HG03354 (cell line): ENCODE results near the gene TMEM131L.
A peak's percentile ranks its signal among the peaks of the same experiment; 100 is the strongest.
"Not testable (repeated sequence)": the region's sequence is repeated elsewhere in the genome, so short reads cannot be mapped to it uniquely, and the experiment has no call there.

Source experiments
- ATAC-seq: cut with Tn5 transposase; IDR thresholded peaks from one replicate; pipeline ENCODE4 v1.9.1; 2021; ENCODE audit warnings: mild to moderate bottlenecking; ENCODE audit not compliant: unreplicated experiment, poor library complexity, severe bottlenecking

TMEM131L gene

DNA sequence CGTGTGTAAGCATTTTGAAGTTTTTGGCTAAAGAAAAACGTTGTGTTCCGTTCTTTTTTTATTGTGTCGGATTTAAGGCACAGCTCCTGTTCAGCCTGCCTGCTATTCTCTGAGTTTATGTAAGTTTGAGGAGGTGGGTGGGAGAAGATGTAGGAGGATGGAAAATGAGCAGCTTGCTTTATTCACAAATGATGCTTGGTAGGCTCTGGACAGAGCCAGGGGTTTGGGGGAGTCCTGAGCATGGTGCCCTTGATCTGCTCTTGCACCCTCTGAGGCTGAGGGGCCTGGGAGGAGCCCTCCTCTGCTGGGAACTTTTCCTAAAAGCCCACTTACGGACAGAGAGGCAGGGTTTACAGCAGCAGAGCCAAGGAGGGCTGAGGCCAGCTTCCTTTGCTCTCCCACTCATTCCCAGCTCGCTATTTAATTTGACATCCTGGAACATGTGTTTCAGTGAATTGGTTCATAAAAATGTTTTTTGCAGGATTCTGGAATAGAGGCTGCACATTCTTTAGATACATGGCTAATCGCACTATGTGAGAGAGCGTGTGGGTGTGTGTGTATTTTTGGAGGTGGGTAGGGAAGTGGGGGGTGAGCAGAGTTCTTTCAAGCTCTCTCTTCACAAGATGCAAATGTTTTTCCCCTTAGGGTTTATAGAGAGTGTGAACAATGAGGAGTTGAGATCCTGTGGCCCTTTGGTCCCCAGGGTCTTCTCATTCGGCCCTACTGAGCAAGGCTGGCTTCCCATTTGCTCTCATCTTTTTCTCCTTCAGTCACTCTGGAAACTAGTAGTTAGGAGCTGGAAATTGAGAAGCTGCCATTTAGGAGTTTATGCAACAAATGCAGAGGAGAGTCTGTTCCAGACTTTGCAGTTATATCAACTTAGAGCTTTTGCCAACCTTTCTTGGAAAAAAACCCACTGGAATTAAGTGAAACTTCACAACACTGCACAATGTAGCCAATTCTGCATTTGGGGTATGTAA, 32.1 kb downstream of the TMEM131L start:
- ATAC-seq = peak; percentile 62

DNA sequence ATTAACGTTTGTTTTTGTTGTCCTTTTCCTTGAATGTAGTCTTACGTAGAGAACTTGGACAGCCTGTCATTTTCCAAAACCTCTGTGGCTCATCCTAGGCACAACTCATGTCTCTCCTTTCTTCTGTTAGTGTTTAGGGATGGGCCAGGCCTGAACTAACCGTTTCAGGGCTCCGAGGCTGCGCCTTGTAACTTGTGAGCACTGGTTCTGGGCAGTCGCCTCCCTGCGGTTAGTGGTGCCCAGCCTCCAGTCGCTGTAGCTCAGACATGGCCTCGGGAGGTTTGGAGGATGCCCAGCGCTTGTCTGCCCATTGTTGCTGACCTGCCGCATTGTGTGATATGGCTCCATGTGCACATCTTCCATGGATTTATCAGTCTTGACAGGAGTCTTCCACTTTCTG, 32.8 kb downstream of the TMEM131L start:
- ATAC-seq = no peak

DNA sequence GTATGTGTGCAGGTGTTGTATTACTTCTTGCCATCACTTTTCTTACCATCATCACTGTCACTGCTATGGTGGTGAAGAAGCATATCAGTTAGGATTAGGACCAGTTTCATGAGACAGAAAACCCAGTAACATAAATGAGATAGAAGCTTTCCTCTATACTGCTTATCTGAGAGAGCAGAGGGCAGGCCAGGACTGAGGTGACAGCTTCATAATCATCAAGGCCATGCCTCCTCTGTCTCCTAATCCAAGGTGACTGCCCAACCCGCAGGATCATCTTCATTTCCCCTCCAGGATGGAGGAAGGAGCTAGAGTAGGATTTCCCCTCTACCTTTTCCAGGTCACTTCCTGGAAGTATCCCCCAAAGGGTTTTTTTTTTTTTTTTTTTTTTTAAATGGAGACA, 35.4 kb downstream of the TMEM131L start:
- ATAC-seq = no peak

DNA sequence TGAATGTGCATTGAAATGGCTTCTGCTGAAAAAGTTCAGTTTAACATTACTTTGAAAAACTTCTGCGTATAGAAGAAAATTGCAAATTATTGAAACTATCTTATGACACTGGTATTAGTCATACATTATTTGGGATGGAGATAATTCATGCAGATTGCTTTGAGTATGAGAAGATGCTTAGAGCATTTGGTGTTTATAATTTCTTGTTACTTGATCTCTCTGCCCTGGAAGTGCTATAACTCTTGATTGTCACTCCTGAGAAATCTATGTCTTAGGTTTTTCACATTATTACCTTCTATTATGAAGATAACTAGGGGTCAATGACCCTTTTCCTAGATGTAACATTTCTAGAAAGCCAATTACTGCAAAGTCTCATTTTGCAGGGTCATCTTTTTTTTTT, 36.4 kb downstream of the TMEM131L start:
- no peak for ATAC-seq

DNA sequence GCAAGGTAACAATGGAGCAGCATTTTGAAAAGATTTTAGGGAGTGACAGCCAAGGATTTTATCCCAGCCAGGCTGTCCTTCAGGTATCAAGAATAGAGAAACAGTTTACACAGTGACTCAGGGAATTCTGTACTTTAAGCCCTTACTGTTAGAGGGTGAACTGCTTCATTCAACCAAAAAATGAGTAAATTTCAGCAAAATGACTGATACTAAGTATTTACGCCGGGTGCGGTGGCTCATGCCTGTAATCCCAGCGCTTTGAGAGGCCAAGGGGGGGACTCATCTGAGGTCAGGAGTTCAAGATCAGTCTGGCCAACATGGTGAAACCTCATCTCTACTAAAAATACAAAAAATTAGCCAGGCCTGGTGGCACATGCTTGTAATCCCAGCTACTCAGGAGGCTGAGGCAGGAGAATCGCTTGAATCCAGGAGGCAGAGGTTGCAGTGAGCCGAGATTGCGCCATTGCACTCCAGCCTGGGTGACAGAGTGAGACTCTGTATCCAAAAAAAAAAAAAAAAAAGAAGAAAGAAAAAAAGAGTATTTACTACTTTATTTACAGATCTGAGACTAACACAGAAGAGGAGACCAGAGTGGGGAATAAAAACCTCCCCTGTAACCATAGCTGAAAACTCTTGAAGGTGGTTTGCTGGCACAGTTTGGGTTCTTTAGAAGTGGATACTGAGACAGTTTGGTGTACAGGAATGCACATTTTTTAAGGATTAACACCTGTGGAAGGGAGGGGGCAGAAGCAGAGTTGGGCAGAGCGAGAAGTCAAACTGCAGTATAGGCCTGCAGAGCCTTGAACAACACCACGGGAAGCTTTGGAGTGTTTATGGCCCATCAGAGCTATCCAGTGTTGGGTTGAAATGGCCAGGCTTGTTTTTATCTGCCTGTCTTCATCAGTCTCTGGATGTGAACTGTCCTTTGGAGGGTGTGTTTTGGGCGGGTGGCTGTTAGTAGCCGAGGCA, 40.5 kb downstream of the TMEM131L start:
- ATAC-seq = no peak

DNA sequence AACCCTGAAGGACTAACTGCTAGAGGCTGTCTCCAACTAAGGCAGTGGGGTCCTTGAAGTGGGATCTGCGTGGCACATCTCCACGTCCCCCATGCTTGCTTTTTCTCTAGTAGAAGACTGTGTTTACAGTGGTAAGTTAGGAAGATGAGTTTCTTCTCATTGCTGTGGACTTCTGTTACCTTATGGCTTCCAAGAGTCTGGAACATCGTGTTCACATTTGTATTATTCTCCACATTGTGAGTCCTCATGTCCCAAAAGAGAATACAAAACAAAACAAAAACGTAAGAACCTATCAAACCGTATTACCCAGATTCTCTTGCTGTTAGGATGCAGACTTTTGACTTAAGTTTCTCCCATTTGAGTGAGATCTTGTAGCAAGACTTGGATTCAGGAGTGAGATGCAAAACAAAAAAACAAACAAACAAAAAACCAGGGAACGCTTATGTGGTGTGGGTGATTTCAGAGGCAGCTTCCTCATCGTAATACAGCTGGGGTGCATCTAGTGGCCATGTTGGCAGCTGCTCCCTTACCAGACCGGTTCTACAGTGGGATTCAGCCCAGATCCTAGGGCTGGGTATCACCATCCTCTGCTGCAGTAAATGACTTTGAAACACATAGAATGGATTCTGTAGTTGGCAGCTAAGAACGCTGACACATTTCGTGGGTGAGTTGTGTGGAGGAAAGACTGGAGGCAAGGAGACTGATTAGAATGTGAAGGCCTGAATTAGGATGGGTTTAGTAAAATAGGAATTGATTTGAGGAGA, 41.3 kb downstream of the TMEM131L start:
- ATAC-seq = no peak

DNA sequence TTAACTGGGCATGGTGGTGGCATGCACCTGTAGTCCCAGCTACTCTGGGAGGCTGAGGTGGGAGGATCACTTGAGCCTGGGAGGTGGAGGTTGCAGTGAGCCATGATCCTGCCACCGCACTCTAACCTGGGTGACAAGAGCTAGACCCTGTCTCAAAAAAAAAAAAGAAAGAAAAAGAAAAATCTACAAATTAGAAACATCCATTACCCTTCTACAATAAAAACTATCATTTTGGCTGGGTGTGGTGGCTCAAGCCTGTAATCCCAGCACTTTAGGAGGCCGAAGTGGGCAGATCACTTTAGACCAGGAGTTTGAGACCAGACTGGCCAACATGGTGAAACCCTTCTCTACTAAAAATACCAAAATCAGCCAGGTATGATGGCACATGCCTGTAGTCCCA, 43.1 kb downstream of the TMEM131L start:
- not testable (repeated sequence) for ATAC-seq

DNA sequence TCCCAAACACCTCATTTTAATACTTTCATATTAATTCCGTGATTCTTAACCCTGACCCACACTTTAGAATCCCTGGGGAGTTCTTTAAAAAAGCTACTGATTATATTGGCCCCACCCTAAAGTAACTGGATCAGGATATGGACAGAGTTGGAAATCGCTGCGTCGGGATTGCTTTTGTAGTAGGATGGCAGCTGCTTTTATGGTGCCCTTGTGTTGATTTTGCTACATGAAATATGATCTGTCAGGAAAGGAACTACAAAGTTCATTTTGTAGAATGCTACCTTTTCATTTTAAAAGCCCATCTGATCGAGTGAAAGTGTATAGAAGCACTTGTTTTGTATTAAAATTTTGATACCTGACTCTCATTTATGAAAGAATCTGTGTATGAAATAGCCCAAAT, 43.6 kb downstream of the TMEM131L start:
- ATAC-seq = no peak

DNA sequence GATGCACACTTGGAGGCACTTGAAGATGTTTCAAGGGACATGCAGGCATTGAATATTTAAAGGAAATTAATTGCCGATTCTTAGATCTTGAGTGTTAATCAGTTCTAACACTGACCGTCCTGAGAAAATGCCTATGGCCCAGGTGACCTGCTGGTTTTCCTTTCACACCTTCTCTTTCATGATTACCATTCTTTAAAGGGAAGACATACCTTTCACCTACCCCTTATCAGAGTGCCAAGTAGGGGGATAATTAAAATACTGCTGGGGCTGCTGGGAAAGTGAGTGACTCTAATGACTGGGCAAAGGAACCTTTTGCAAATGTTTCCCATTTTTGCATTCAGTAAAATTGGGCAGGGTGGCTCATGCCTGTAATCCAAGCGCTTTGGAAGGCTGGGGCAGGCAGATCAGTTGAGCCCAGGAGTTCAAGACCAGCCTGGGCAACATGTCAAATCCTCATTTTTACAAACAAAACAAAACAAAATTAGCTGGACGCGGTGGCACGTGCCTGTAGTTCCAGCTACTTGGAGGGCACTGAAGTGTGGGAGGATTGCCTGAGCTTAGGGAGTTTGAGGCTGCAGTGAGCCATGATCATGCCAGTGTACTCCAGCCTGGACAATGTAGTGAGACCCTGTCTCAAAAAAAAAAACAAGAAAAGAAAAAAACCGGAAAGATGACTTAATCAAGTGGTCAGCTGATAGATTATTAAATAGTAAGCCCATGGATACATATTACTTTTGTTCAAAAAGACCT, 44.3 kb downstream of the TMEM131L start:
- ATAC-seq = no peak

DNA sequence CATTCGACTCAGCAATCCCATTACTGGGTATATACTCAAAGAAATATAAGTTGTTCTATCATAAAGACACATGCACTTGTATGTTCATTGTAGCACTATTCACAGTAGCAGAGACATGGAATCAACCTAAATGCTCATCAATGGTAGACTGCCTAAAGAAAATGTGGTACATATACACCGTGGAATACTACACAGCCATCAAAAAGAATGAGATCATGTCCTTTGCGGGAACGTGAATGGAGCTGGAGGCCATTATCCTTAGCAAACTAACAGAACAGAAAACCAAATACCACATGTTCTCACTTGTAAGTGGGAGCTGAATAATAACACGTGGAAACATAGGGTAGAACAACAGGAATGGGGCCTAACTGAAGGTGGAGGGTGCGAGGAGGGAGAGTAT, 44.9 kb downstream of the TMEM131L start:
- ATAC-seq = no peak

DNA sequence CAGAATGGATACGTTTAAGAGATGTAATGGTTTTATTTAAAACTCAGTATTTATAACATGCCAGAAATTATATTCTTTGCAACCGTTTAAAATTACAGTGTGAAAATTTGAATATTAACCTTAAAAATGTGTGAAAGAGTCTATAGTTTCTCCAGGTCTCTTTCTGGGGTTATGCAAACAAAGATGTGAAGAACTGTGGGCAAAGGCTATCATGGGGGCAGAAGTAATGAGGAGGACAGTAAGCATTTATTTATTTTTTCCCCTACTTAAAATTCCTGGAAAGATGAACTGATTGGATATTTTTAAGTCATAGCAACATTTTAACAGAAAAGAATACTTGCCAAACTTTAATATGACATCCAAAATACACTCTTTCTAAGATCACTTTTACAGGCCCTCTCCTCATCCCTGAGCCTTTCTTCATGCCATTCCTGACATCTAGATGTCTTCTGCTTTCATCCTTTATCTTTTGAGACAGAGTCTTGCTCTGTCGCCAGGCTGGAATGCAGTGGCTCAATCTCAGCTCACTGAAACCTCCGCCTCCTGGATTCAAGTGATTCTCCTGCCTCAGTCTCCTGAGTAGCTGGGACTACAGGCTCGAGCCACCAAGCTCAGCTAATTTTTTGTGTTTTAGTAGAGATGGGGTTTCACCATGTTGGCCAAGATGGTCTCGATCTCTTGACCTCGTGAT, 46.1 kb downstream of the TMEM131L start:
- no peak for ATAC-seq

DNA sequence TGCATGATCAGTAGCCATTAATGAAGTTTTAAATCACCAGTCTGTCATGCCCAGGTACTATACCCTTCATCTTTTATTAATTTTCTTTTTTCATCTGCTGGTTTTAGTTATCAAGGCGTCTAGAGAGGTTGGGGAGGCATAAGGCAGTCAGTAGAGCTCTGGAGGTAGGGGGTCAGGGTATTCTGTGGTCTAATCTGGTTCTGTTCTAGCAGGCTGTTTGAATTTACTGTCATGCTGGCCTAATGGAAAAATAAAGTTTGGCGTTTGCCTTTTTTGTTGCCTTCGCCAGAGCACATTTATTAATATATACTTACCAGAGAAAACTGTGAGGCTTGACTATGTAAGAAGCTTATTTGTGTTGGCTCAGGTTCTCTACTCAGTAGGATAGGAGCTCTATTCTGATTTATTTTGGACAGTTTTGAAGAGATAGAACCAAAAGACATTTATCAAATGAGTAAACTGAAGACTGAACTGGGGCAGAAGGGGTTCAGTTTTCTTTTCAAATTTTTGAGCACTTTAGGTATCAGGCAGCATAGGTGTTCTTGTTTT, 46.9 kb downstream of the TMEM131L start:
- no peak for ATAC-seq

DNA sequence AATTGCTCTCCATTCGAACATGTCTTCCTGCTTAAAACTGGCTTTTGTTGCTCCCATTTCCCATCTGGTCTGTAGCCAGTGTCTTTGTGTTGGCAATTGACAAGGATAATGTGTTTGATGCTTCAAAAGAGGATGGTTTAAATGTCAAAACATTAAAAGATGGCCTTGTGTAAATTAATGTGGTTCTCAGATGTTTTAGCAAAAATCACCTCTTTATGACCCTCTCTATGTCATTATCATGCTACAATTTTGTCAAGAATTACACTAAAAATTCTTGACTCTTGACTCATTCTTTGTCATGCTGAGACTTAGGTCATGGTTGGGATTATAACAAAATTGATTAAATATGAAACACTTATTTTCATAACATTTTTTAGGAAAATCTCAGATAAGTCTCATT, 47.4 kb downstream of the TMEM131L start:
- ATAC-seq = no peak

DNA sequence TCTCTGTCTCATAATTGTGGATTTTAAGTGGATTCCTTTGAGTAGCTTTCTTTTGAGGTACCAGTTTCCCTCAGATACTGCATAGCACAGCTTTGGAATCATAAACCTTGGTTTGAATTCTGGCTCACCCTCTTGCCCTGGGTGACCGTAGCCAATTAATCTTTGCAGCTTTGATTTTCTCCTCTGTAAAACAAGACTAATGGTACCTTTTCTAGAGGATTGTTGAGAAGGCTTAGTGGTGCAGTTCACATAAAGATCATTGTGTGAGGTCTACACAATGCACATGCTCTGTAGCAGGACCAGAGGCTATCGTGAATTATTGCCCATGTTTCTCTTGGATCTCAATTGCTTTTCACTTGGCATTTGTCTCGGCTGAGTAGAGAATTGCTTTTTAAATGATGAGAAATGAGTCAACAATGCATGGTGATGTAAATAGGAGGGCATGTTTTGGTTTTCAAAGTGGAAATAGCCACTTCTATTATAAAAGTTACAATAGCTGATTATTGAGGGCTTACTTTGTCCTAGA, 47.9 kb downstream of the TMEM131L start:
- ATAC-seq = no peak

DNA sequence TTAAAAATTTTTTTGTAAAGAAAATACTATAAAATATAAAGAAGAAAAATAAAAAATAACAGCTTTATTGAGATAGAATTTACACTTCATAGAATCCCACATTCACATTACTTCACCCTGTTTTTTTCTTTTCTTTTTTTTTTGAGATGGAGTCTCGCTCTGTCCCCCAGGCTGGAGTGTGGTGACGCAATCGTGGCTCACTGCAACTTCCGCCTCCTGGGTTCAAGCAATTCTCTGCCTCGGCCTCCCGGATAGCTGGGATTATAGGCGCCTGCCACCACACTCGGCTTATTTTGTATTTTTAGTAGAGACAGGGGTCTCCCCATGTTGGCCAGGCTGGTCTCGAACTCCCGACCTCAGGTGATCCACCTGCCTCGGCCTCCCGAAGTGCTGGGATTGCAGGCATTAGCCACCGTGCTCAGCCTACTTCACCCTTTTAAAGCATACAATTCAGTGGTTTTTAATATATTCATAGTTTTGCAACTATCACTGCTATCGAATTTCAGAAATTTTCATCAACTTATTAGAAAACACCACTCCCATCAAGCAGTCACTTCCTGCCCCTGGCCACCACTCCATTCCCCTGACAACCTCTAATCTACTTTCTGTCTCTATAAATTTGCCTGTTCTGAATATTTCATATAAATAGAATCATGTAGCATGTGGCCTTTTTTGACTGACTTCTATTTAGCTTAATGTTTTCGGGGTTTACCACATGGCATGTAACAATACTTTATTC, 48.7 kb downstream of the TMEM131L start:
- ATAC-seq = no peak

DNA sequence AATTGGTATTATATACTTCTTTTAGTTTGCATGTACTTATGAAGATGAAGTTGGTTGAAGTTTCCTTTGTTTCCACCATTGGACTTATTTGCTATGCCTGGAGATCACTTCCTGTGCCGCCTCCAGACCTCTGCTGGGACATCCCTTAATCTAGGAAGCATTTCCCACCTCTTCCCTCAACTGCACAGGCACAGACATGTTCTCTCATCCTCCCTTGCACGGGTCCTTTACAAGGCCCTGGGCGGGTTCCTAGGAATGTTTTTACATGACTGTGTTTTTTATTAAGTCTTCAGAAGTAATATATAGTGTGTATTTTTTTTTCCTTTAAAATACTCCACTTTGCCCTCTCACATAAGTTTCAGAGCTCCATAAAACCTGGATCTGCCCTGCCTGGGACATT, 51.0 kb downstream of the TMEM131L start:
- ATAC-seq = no peak

DNA sequence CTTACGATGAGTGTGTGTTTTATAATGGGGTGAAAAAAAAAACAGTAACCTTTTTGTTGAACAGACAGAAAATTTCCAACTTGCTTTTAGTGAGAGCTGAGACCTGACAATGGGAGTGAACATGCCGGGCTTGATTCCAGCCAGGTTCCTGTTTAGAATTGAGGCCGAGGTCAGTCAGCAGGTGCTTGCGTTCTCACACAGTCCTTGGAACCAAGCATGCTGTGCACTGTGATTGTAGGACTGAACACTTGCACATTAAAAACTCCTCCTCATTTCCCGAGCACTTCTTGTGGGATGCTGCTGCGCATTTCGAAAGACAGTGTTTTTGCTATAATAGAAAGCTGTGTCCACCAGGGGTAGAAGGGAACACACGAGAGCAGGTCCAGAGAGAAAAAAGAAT, 51.8 kb downstream of the TMEM131L start:
- ATAC-seq = no peak
